ENCODE data around the gene CAPN15. TPM values are rescaled to one million over a fixed set of nuclear protein-coding genes. Genes with fewer than 3 reads are reported as not detected.

The CAPN15 gene
- total RNA-seq, 4 donors from 2014 or later: 22.3 to 37.8 (median 27.4) TPM

GRCh38 chr16:513950-514349, 13.6 kb upstream of the CAPN15 start:
- TF ChIP-seq POLR2A (IDR thresholded peaks at IDR 0.05) (no peak), CTCF (IDR thresholded peaks at IDR 0.05 in 4 of 5, conservative IDR thresholded peaks at IDR 0.05 in 1 of 5) (no peak)
- H3K9me3 ChIP-seq: no peaks in the 10 kb centered on the region
- DNase-seq (no peak), ATAC-seq (no peak)
- no peak overlapping the region for H3K27ac ChIP-seq
- no peaks in the 10 kb centered on the region for H3K27me3 ChIP-seq
- intact Hi-C loops (cut with DNase I; ENCODE audit: low total_unique reads): no loop called here
- in situ Hi-C loops (cut with MboI; ENCODE audit: low sequenced_read_pairs in 4 of 4): no loop called here
- H3K4me1 ChIP-seq: peaks cover 0 to 5% of the 10 kb centered on the region in 2 donors
- H3K4me3 ChIP-seq: no peak overlapping the region
- peaks cover 0 to 50% of the 10 kb centered on the region in 2 donors for H3K36me3 ChIP-seq

- DNase-seq (no peak), ATAC-seq (no peak)
- Histone ChIP-seq H3K4me1 (peaks cover 0 to 8% of the 10 kb centered on the region in 2 donors), H3K27ac (no peak overlapping the region), H3K36me3 (peaks cover 0 to 45% of the 10 kb centered on the region in 2 donors), H3K27me3 (no peaks in the 10 kb centered on the region), H3K4me3 (no peak overlapping the region), H3K9me3 (no peaks in the 10 kb centered on the region)
- TF ChIP-seq CTCF (IDR thresholded peaks at IDR 0.05 in 4 of 5, conservative IDR thresholded peaks at IDR 0.05 in 1 of 5) (no peak), POLR2A (IDR thresholded peaks at IDR 0.05) (no peak)
- intact Hi-C loops (cut with DNase I; ENCODE audit: low total_unique reads): no loop called here
- in situ Hi-C loops (cut with MboI; ENCODE audit: low sequenced_read_pairs in 4 of 4): no loop called here
Measured at GRCh38 chr16:515175-515938, 12.2 kb upstream of the CAPN15 start.

GRCh38 chr16:515939-516226, 11.6 kb upstream of the CAPN15 start:
- Histone ChIP-seq H3K4me1 (peaks cover 0 to 8% of the 10 kb centered on the region in 2 donors), H3K4me3 (no peak overlapping the region), H3K27ac (no peak overlapping the region), H3K36me3 (peaks cover 0 to 47% of the 10 kb centered on the region in 2 donors), H3K9me3 (no peaks in the 10 kb centered on the region), H3K27me3 (no peaks in the 10 kb centered on the region)
- intact Hi-C loops (cut with DNase I; ENCODE audit: low total_unique reads): no loop called here
- DNase-seq (no peak), ATAC-seq (no peak)
- in situ Hi-C loops (cut with MboI; ENCODE audit: low sequenced_read_pairs in 4 of 4): no loop called here
- TF ChIP-seq CTCF (IDR thresholded peaks at IDR 0.05 in 4 of 5, conservative IDR thresholded peaks at IDR 0.05 in 1 of 5): no peak
- no peak for TF ChIP-seq POLR2A (IDR thresholded peaks at IDR 0.05)

- H3K27ac ChIP-seq: no peak overlapping the region
- H3K36me3 ChIP-seq: peaks cover 0 to 51% of the 10 kb centered on the region in 2 donors
- H3K9me3 ChIP-seq: no peaks in the 10 kb centered on the region
- ATAC-seq: no peak
- DNase-seq: no peak
- H3K27me3 ChIP-seq: no peaks in the 10 kb centered on the region
- in situ Hi-C loops (cut with MboI; ENCODE audit: low sequenced_read_pairs in 4 of 4): no loop called here
- no peak for TF ChIP-seq POLR2A (IDR thresholded peaks at IDR 0.05)
- TF ChIP-seq CTCF (IDR thresholded peaks at IDR 0.05 in 4 of 5, conservative IDR thresholded peaks at IDR 0.05 in 1 of 5): no peak
- H3K4me3 ChIP-seq: no peak overlapping the region
- peaks cover 0 to 8% of the 10 kb centered on the region in 2 donors for H3K4me1 ChIP-seq
- intact Hi-C loops (cut with DNase I; ENCODE audit: low total_unique reads): no loop called here
Measured at GRCh38 chr16:516301-516700, 11.2 kb upstream of the CAPN15 start.
